SU-DHL-6 (cell line): ENCODE measurements around the gene MINDY3.

ENCODE experiments used
- EZH2phosphoT487 ChIP-seq: fragments of 200-600 bp; sonication (generic), shearing (Covaris generic); conservative IDR thresholded peaks from 2 replicates; pipeline ENCODE4 v1.6.1; 2018; ENCODE audit warnings: mild to moderate bottlenecking, antibody characterized with exemption, low read length, moderate library complexity, mixed read lengths
- TF ChIP-seq, protein P1 (sequence below): fragments of 200-600 bp; sonication (generic); IDR thresholded peaks from one replicate; pipeline ENCODE4 v1.5.1; 2017; ENCODE audit warnings: antibody characterized with exemption, mild to moderate bottlenecking, low read length, moderate library complexity; ENCODE audit not compliant: insufficient read depth, poor library complexity, severe bottlenecking

- TF ChIP-seq, protein P1, sequence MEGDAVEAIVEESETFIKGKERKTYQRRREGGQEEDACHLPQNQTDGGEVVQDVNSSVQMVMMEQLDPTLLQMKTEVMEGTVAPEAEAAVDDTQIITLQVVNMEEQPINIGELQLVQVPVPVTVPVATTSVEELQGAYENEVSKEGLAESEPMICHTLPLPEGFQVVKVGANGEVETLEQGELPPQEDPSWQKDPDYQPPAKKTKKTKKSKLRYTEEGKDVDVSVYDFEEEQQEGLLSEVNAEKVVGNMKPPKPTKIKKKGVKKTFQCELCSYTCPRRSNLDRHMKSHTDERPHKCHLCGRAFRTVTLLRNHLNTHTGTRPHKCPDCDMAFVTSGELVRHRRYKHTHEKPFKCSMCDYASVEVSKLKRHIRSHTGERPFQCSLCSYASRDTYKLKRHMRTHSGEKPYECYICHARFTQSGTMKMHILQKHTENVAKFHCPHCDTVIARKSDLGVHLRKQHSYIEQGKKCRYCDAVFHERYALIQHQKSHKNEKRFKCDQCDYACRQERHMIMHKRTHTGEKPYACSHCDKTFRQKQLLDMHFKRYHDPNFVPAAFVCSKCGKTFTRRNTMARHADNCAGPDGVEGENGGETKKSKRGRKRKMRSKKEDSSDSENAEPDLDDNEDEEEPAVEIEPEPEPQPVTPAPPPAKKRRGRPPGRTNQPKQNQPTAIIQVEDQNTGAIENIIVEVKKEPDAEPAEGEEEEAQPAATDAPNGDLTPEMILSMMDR: no peak
- no peak for TF ChIP-seq EZH2phosphoT487
Measured at GRCh38 chr10:15815242-15815885, 44.9 kb downstream of the MINDY3 start.
